Epithelial cell of proximal tubule (primary cell): ENCODE measurements around the gene PIGC. TPM values are rescaled to one million over a fixed set of nuclear protein-coding genes. Genes with fewer than 3 reads are reported as not detected.

Experiments
- DNase-seq: peaks from one replicate; pipeline ENCODE4 v3.0.0-alpha.2; 2011; ENCODE audit warnings: low read depth
- H3K4me3 ChIP-seq: 2 replicates; pipeline ENCODE4 v1.5.1; 2011; ENCODE audit warnings: low read depth, mild to moderate bottlenecking, low read length
- CTCF ChIP-seq: conservative IDR thresholded peaks from 2 replicates; pipeline ENCODE4 v1.5.1; 2012; ENCODE audit warnings: low read depth, mild to moderate bottlenecking, low read length
- total RNA-seq: library from RNA; depleted of rRNA; stranded (reverse); fragments of >200 nt; gene quantifications from 2 replicates; pipeline ENCODE4 v1.2.3, GENCODE V29; 2015

Gene PIGC
- total RNA-seq, 1 donor from 2014 or later, result 20.9 TPM

DNA sequence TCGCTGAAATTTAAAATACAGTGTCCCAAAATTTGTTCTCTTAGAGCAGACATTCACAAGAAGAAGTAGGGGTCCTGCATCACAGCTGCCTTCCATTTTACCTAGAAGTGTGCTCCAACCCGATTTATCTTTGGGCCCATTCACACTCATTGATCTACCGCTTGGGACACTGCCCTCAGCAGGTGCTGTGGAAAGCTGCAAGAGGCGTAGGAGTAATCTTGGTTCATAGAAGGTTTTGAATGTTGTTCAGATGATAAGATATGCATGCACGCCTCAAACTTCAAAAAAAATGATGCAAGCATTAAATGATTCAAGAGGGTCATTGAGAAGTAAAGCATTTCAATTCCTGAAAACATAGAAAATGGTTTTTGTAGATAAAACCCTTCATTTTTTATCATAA, 42.0 kb downstream of the PIGC start:
- no peak overlapping the region for H3K4me3 ChIP-seq
- TF ChIP-seq CTCF, result peak; percentile 35
- no peak for DNase-seq

DNA sequence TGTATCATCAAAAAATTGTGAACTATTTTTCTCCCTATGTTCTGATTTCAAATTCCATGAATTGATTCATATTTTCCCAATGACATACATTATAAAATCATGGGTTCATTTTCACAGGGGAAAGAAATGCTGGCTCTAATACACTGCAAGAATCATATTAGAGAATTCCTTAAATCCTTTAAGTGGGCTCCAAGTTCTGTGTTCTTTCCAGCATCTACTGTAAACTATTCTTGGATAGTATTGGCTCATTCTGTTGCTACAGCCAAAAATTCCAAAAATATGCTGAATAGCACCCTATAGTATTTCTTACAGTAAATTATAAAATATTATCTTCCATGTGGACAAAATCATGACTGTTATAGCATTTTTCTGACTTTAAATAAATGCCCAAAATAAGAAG, 42.4 kb downstream of the PIGC start:
- H3K4me3 ChIP-seq, result no peak overlapping the region
- DNase-seq, result no peak
- TF ChIP-seq CTCF, result no peak

GRCh38 chr1:172400722-172401105, 43.2 kb downstream of the PIGC start:
- no peak overlapping the region for H3K4me3 ChIP-seq
- no peak for DNase-seq
- TF ChIP-seq CTCF, result no peak

DNA sequence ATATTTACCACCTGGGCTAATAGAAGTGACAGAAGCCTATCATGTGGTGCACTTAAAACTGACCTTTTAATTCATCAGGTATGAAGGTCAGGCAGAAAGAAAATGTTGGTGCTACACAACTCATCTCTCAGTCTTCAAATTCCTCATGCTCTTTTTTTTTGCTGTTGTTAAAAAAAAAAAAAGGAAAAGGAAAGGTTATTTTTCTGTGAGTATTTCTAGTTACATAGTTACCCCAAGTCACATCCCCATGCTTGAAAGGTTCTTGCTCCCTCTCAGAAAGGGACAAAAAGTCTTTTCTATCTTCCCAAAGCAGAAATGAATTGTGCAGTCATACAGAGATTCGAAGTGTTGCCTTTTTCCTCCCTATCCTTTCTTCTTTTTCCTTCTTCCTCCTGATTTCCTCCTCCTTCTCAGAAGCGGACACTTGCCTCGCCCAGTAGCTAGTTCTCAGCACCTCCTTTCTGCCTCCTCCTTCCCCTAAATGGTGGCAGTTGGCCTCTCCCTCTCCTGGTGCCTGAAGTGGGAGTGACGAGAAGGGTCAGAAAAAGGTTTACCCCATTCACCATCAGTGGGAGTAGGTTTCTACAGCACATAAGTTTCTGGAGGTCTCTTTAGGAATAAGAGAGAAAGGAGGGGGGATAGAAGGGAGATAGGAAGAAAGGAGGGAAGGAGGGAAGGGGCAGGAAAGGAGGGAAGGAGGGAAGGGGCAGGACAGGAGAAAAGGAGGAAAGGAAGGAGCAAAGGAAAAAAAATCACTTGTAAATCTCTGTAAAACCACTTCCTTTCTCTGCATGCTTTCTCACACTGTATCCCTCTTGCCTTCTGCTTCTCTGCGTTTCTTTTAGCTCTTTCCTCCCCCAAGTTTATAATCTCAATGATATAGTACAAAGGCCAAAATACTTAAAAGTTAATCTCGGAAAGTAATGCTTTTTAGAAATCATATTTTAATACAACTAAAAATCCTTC, 43.8 kb downstream of the PIGC start:
- no peak overlapping the region for H3K4me3 ChIP-seq
- TF ChIP-seq CTCF, result no peak
- no peak for DNase-seq

DNA sequence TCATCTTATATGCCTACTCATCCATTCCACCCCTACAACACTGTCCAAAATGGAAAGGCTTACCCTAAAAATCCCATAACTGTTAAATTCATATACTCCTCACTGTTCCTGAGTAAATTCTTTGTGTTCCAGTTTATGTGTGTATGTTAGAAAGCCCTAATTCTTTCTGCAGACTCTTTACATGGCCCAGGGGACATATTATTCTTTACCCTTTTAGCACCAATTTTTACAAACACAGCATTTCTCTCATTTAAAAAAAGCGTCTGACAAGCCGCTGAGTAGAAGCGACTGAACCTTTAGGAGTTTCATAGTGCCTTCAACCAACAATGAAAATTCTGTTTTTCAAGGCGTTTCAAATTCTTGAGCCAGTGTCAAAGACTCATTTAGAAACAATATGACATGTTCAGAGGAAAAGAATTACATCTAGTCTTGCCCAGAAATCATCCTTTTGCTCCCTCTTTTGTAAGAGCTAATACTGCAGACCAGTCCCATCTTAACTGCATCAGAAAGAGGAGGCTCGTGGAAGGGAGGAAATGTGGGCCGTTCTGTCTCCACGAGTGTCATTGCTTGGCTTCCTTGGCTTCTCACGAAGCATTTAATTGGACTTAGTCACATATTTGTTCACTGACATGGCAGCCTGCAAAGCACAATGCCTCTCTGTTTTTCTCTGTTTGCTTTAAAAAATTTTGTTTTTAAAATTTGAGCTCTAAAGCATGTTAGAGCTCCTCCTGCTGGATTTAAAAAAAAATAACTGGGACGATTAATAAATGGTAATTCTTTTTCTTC, 44.7 kb downstream of the PIGC start:
- peak; percentile 59 for TF ChIP-seq CTCF
- DNase-seq, result peak; percentile 59
- H3K4me3 ChIP-seq, result no peak overlapping the region

GRCh38 chr1:172398193-172398592, 45.7 kb downstream of the PIGC start:
- no peak for DNase-seq

More at GRCh38 chr1:172398193-172398592, 45.7 kb downstream of the PIGC start:
- H3K4me3 ChIP-seq, result no peak overlapping the region
- no peak for TF ChIP-seq CTCF
